Kidney (tissue), 14 donors: ENCODE measurements around the gene PDE10A. TPM values are rescaled to one million over a fixed set of nuclear protein-coding genes. Genes with fewer than 3 reads are reported as not detected.

Source experiments
- DNase-seq, 5 donors: peaks; one replicate each; pipeline ENCODE4 v3.0.0-alpha.2; 2013 to 2020
- FAIRE-seq: peaks from 2 replicates; lab custom pipeline; 2012; peaks lifted over from hg19 to GRCh38; lab: Jason Lieb, UNC
- H3K27ac ChIP-seq, 2 donors: one replicate each; pipeline ENCODE4 v1.7.0; 2013; ENCODE audit warnings: low read depth in 2 of 2, low read length in 2 of 2, inconsistent platforms in 1 of 2
- H3K27me3 ChIP-seq: one replicate; pipeline ENCODE4 v1.7.1; 2013; ENCODE audit warnings: low read length, inconsistent platforms; ENCODE audit not compliant: control insufficient read depth, insufficient read depth
- H3K36me3 ChIP-seq, 3 donors: one replicate each; pipeline versions ENCODE4 v1.7.0 to v1.7.1; 2013; ENCODE audit warnings: low read length in 3 of 3, control low read depth in 1 of 3, inconsistent platforms in 1 of 3; ENCODE audit not compliant: insufficient read depth in 3 of 3, control insufficient read depth in 2 of 3
- H3K4me1 ChIP-seq, 3 donors: one replicate each; pipeline versions ENCODE4 v1.7.0 to v1.7.1; 2013; ENCODE audit warnings: low read length in 3 of 3, inconsistent platforms in 1 of 3, low read depth in 1 of 3; ENCODE audit not compliant: control insufficient read depth in 2 of 3, insufficient read depth in 2 of 3
- H3K4me3 ChIP-seq, 3 donors: one replicate each; pipeline versions ENCODE4 v1.7.0 to v1.8.1; 2013; ENCODE audit warnings: low read length in 3 of 3, control low read depth in 1 of 3, inconsistent platforms in 1 of 3
- H3K9ac ChIP-seq, 3 donors: one replicate each; pipeline versions ENCODE4 v1.7.0 to v1.7.1; 2013; ENCODE audit warnings: low read length in 3 of 3, control low read depth in 1 of 3, inconsistent platforms in 1 of 3
- H3K9me3 ChIP-seq, 3 donors: one replicate each; pipeline versions ENCODE4 v1.7.0 to v1.7.1; 2013; ENCODE audit warnings: low read length in 3 of 3, control low read depth in 1 of 3, inconsistent platforms in 1 of 3; ENCODE audit not compliant: control insufficient read depth in 2 of 3, insufficient read depth in 1 of 3
- CTCF ChIP-seq: IDR thresholded peaks from 3 replicates; pipeline ENCODE4 v1.5.1; 2012; ENCODE audit warnings: mild to moderate bottlenecking, moderate library complexity, borderline replicate concordance; ENCODE audit not compliant: insufficient read depth; ENCODE audit errors: extremely low read depth
- intact Hi-C: fragments of 100-400 bp; cut with DNase I; formaldehyde crosslinking; loops from one replicate; pipeline ENCODE4 v1.11.1; 2022
- polyA plus RNA-seq: library from polyadenylated mRNA; stranded (reverse); fragments of 350-450 nt; fragmentation: Illumina TruSeq; extraction: RNeasy Lipid Tissue Mini Kit (QIAGEN cat#74804); gene quantifications from one replicate; pipeline ENCODE4 v1.2.3, GENCODE V29; 2014; ENCODE audit warnings: low read depth, low replicate concordance; ENCODE audit not compliant: insufficient read depth
- total RNA-seq: library from RNA; stranded (reverse); fragmentation: NEBNext Ultra II Directional; extraction: Animal tissue kit (Norgen Biotek cat#: 25700); gene quantifications from one replicate; pipeline ENCODE4 v1.2.1, GENCODE V29; 2021
- donor health status: control.
- donor health status: control.
- donor health status: control.
- donor health status: control.
- donor health status: control.
- donor health status: DM: yes; HTN: yes; CAD: no.
- donor health status: Normal renal cell carcinoma (clear cell type).

Gene PDE10A
- total and polyA plus RNA-seq, 2 donors from 2014 or later: 4.8 to 23.1 TPM

GRCh38 chr6:165685302-165685701, 22.3 kb upstream of the PDE10A start:
- Histone ChIP-seq H3K27ac (no peak overlapping the region), H3K9ac (no peak overlapping the region), H3K4me1 (no peaks in the 10 kb centered on the region), H3K36me3 (no peaks in the 10 kb centered on the region), H3K27me3 (no peaks in the 10 kb centered on the region), H3K4me3 (no peak overlapping the region), H3K9me3 (no peaks in the 10 kb centered on the region)
- intact Hi-C loops: no loop called here
- no peak for TF ChIP-seq CTCF
- FAIRE-seq (no peak), DNase-seq (no peak)

DNA sequence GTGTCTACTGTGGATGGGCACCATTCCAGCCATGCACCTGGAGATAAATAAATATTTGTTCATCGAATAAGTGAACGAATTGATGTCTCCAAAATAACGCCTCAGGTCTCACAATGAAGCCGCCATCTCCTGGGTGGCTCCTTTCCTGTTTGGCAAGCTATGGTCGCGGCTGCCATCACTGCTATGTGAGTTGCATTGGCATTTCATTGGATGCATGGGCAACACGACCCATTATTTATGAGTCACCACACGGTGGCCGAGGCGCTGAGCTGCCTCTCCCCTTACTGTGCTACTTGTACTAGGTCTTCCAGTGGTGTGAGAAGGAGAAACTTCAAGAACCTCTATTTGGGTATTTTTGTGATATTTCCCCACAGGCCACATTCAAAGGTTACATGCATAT, 21.3 kb upstream of the PDE10A start:
- Histone ChIP-seq H3K9me3 (no peaks in the 10 kb centered on the region), H3K4me3 (no peak overlapping the region), H3K27me3 (no peaks in the 10 kb centered on the region), H3K27ac (no peak overlapping the region), H3K4me1 (no peaks in the 10 kb centered on the region), H3K36me3 (no peaks in the 10 kb centered on the region), H3K9ac (no peak overlapping the region)
- TF ChIP-seq CTCF: no peak
- FAIRE-seq (no peak), DNase-seq (no peak)
- intact Hi-C loops: no loop called here

DNA sequence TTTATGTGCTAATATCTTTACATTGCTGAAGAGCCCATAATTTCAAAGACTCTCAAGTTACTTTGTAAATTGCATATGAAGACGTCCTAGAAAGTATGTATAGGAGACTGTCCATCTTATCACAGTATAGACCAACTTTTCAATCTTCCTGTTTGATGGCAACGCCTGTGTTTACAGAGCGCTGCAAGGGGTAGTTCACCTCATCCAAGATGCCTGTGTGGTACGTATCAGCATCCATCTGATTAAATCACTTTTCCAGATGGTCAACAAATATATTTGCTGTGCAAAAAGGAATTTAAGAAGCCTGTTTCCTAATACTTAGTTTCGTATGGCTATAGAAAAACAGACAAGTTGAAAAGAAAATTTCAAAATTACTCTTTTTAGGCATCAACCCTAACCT, 17.9 kb upstream of the PDE10A start:
- H3K9me3 ChIP-seq: peaks cover 0 to 2% (median 0%) of the 10 kb centered on the region in 3 donors
- H3K4me1 ChIP-seq: no peaks in the 10 kb centered on the region
- H3K27ac ChIP-seq: no peak overlapping the region
- no peak overlapping the region for H3K4me3 ChIP-seq
- peaks cover 2% of the 10 kb centered on the region for H3K27me3 ChIP-seq
- FAIRE-seq (no peak), DNase-seq (no peak)
- H3K36me3 ChIP-seq: no peaks in the 10 kb centered on the region
- no peak overlapping the region for H3K9ac ChIP-seq
- intact Hi-C loops: no loop called here
- no peak for TF ChIP-seq CTCF

DNA sequence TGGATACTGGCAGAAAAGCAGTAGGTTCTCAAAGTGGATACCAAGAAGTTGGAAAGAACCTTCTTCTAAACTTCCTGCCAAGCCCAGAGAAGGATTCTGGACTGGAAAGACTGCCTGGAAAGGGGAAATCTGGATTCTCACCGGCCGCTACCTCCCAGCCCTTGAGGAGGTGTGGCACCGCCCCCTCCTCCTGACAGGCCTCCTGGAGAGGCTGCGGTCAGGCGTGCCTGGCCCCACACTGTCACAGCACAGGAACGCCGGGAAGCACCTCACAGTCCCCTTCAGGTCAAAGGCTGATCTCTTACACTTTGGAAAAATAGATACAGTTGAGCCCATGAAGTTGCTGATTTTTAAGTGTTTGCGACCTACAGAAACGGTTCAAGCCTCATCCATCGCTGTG, 16.3 kb upstream of the PDE10A start:
- Histone ChIP-seq H3K9ac (no peak overlapping the region), H3K36me3 (no peaks in the 10 kb centered on the region), H3K4me3 (no peak overlapping the region), H3K27ac (no peak overlapping the region), H3K9me3 (peaks cover 0 to 2% (median 0%) of the 10 kb centered on the region in 3 donors), H3K27me3 (peaks cover 2% of the 10 kb centered on the region), H3K4me1 (no peaks in the 10 kb centered on the region)
- no peak for TF ChIP-seq CTCF
- DNase-seq (no peak), FAIRE-seq (no peak)
- intact Hi-C loops: no loop called here
